ENCODE data around the gene NOSTRIN.

The NOSTRIN gene

DNA sequence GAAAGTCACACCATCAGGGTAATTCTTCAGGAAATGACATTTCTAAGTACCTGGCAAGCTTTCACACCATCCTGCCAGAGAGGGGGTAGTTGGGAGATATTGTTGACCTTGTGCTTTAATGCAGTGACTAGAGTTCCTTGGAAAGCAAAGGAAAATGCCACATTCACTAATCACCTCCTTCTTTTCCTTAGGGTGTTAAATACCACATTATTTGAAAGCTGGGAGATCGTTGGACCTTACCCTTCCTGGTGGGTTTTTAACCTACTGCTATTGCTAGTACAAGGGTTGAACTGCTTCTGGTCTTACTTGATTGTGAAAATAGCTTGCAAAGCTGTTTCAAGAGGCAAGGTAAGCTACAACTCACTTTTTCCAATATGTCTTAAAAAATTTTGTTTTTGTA lies 37.0 kb upstream of the NOSTRIN start:
- no peak for TF ChIP-seq POLR2AphosphoS5 (IDR thresholded peaks at IDR 0.05; ENCODE audit: low read depth, low read length)
- no peak for TF ChIP-seq TAF1 (IDR thresholded peaks at IDR 0.05; ENCODE audit: borderline replicate concordance, insufficient read depth, low read length)
- TF ChIP-seq SIN3A (IDR thresholded peaks at IDR 0.05; ENCODE audit: borderline replicate concordance, insufficient read depth, low read length) = no peak
- TF ChIP-seq, protein P1, sequence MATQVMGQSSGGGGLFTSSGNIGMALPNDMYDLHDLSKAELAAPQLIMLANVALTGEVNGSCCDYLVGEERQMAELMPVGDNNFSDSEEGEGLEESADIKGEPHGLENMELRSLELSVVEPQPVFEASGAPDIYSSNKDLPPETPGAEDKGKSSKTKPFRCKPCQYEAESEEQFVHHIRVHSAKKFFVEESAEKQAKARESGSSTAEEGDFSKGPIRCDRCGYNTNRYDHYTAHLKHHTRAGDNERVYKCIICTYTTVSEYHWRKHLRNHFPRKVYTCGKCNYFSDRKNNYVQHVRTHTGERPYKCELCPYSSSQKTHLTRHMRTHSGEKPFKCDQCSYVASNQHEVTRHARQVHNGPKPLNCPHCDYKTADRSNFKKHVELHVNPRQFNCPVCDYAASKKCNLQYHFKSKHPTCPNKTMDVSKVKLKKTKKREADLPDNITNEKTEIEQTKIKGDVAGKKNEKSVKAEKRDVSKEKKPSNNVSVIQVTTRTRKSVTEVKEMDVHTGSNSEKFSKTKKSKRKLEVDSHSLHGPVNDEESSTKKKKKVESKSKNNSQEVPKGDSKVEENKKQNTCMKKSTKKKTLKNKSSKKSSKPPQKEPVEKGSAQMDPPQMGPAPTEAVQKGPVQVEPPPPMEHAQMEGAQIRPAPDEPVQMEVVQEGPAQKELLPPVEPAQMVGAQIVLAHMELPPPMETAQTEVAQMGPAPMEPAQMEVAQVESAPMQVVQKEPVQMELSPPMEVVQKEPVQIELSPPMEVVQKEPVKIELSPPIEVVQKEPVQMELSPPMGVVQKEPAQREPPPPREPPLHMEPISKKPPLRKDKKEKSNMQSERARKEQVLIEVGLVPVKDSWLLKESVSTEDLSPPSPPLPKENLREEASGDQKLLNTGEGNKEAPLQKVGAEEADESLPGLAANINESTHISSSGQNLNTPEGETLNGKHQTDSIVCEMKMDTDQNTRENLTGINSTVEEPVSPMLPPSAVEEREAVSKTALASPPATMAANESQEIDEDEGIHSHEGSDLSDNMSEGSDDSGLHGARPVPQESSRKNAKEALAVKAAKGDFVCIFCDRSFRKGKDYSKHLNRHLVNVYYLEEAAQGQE (IDR thresholded peaks at IDR 0.05; ENCODE audit: insufficient read depth in 1 of 2, low read depth in 2 of 2, low read length in 2 of 2) = no peak
- no peak for TF ChIP-seq FOXP2 (optimal IDR thresholded peaks at IDR 0.05; ENCODE audit: borderline replicate concordance, extremely low read depth, extremely low read length, insufficient read depth)

DNA sequence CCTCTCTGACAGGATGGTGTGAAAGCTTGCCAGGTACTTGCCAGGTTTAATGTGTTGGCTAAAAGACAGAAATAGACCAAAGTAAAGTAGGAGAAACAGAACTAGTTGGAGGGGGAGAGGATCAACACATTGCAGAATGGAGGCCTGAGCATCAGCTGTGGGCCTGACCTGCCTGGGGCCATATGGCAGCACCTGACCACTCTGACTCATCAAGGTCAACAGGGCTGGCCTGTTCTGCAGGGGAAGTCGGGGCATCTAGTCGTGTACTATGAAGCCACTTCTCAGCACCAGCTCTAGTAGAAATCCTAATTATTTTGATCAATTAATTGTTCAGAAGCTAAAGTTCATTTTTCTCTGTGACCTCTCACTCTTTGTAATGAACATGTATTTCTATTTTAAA lies 35.8 kb upstream of the NOSTRIN start:
- TF ChIP-seq POLR2AphosphoS5 (IDR thresholded peaks at IDR 0.05; ENCODE audit: low read depth, low read length) = no peak
- TF ChIP-seq FOXP2 (optimal IDR thresholded peaks at IDR 0.05; ENCODE audit: borderline replicate concordance, extremely low read depth, extremely low read length, insufficient read depth) = no peak
- TF ChIP-seq, protein P1 (IDR thresholded peaks at IDR 0.05; ENCODE audit: insufficient read depth in 1 of 2, low read depth in 2 of 2, low read length in 2 of 2) = no peak
- no peak for TF ChIP-seq SIN3A (IDR thresholded peaks at IDR 0.05; ENCODE audit: borderline replicate concordance, insufficient read depth, low read length)
- TF ChIP-seq TAF1 (IDR thresholded peaks at IDR 0.05; ENCODE audit: borderline replicate concordance, insufficient read depth, low read length) = no peak

DNA sequence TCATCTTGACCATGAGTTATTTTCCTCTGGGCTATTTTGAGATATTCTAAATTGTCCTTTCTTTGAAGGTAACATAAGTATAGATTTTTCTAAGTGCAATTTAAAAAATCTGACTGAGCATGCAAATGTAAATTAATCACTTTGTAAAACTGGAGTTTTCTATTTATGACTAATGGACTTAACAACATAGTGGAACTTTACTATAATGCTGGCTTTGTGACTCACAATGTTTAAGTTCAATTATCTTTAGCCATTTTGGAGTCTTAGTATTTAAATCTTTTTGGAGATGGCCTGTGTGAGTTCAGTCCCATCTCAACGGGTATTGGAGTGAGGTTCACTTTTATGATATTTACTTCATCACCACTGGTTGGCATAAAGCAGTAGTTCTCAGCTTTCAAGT lies 35.2 kb upstream of the NOSTRIN start:
- TF ChIP-seq POLR2AphosphoS5 (IDR thresholded peaks at IDR 0.05; ENCODE audit: low read depth, low read length) (no peak), TAF1 (IDR thresholded peaks at IDR 0.05; ENCODE audit: borderline replicate concordance, insufficient read depth, low read length) (no peak), SIN3A (IDR thresholded peaks at IDR 0.05; ENCODE audit: borderline replicate concordance, insufficient read depth, low read length) (no peak), FOXP2 (optimal IDR thresholded peaks at IDR 0.05; ENCODE audit: borderline replicate concordance, extremely low read depth, extremely low read length, insufficient read depth) (no peak)
- TF ChIP-seq, protein P1 (IDR thresholded peaks at IDR 0.05; ENCODE audit: insufficient read depth in 1 of 2, low read depth in 2 of 2, low read length in 2 of 2) = no peak

DNA sequence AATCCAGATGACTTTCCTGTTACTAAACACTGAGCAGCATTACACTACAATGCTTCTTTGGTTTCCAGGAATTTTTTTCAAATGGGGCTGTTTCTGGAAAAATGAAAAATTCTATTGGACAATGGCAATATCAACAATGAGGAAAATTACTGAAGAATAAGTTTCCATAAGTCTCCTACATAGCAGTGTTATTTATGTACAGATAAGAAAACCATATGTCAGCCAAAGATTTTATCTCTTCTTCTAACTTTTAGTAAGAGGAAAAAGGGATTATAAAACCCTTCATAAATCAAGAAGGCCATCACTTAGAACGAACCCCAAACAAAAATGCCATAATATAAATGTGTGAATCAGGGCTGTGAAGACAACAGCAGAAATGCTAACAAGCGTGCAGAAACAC lies 31.6 kb upstream of the NOSTRIN start:
- TF ChIP-seq POLR2AphosphoS5 (IDR thresholded peaks at IDR 0.05; ENCODE audit: low read depth, low read length) = no peak
- TF ChIP-seq, protein P1 (IDR thresholded peaks at IDR 0.05; ENCODE audit: insufficient read depth in 1 of 2, low read depth in 2 of 2, low read length in 2 of 2) = no peak
- no peak for TF ChIP-seq FOXP2 (optimal IDR thresholded peaks at IDR 0.05; ENCODE audit: borderline replicate concordance, extremely low read depth, extremely low read length, insufficient read depth)

DNA sequence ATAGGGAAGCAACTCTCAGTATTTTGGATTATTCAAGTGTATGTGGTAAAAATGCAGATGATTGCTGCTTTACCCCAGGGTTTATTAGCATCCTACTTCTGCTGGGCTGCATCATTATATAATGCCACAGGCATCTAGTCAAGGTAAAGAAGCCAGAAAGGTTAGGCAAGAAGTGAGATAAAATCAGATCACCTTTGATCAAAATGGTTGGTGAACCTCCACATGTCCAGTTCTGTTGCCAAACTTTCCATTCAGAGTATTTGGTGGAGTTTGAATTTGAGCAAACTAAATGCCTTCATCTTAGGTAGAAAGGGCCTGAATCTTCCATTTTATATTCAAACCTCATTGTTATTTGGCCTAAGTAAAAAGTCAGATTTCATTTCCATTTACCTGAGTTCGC lies 29.7 kb upstream of the NOSTRIN start:
- TF ChIP-seq, protein P1 (IDR thresholded peaks at IDR 0.05; ENCODE audit: insufficient read depth in 1 of 2, low read depth in 2 of 2, low read length in 2 of 2) = no peak
- TF ChIP-seq SIN3A (IDR thresholded peaks at IDR 0.05; ENCODE audit: borderline replicate concordance, insufficient read depth, low read length) (no peak), FOXP2 (optimal IDR thresholded peaks at IDR 0.05; ENCODE audit: borderline replicate concordance, extremely low read depth, extremely low read length, insufficient read depth) (no peak), TAF1 (IDR thresholded peaks at IDR 0.05; ENCODE audit: borderline replicate concordance, insufficient read depth, low read length) (no peak)

All from PFSK-1 (cell line).